HL-60/S4 treated with phorbol 12-myristate 13-acetate at 8.2 ng/mL for 4 days and 3 days (cell line): ENCODE data around the gene CDKAL1.

Source experiments
- in situ Hi-C: fragments of 300-500 bp; cut with MboI; formaldehyde crosslinking; loops from 2 replicates; pipeline ENCODE4 v1.15.0; 2022; ENCODE audit warnings: low sequenced_read_pairs

Gene CDKAL1

GRCh38 chr6:20861481-20861880 lies 327.2 kb downstream of the CDKAL1 start:
- in situ Hi-C loops = no loop called here

DNA sequence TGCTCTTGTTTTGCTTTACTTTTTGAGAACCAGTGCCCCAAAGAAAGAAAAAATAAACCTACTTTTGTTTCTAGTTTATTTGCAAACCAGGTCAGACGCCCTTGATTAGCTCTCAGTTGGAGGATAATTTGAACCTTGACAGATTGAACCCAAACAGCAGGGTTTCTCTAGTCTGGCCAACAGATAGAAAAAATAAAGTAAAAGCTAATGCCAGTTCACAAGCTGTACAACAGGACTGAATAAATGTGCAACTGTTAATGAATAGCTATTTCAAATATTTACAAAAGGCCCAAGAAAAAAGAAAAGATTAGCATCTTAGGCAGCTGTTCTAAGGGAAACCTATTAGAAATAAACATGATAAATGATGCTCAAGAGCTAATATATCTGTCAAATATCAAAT lies 331.8 kb downstream of the CDKAL1 start:
- in situ Hi-C loops = no loop called here

- in situ Hi-C loops = no loop called here
Observed at GRCh38 chr6:20866935-20867703, 332.9 kb downstream of the CDKAL1 start.

DNA sequence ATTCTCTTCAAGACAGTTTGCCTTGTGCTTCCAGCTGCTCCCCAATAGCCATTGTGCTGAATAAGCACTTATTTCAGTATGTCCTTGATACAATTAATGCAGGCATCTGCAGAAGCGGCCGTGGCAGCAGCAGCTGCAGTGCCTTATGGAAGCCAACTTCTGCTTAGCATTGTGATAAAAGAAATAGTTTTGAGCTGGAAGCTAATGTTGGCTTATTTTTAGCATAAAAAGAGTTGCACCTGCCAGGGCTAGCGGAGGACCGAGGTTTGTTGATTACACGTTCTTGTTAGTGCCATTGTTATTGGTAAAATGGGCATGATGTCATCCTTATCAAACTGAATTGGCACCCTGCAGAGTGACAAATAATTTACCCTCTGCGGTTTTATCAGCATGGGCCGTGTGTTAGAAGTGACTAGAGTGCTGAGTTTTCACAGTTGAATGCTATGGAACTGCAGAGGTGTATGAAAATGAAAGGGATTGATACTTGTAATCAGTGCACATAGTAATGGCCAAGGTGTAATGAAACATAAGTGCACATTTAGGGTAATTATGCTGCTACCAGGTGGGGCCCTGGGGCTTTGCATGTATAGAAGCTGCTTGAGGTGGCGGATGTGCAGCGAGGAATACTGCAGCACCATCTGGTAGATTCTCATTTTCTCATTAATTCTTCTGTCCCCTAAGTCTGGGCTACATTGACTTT lies 334.3 kb downstream of the CDKAL1 start:
- in situ Hi-C loops = no loop called here

DNA sequence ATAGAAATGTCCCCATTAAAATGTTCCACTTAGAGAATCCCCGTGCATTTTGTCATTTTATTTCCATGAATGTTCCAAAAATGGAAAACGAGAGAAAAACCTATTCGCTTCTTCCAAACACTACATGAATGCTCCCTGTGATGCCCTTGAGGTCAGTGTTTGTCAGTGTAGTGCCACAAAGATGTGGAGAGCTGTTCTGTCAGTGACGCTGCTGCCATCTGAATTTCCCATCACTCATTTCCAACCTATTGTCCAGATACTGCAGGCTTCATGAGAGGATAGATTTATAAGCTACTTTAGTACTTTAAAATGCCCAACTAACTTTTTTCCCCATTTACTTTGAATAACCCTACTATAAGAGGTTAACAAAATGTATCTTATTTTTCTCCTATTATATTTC lies 335.8 kb downstream of the CDKAL1 start:
- in situ Hi-C loops = no loop called here

GRCh38 chr6:20870493-20870892 lies 336.2 kb downstream of the CDKAL1 start:
- in situ Hi-C loops = no loop called here

DNA sequence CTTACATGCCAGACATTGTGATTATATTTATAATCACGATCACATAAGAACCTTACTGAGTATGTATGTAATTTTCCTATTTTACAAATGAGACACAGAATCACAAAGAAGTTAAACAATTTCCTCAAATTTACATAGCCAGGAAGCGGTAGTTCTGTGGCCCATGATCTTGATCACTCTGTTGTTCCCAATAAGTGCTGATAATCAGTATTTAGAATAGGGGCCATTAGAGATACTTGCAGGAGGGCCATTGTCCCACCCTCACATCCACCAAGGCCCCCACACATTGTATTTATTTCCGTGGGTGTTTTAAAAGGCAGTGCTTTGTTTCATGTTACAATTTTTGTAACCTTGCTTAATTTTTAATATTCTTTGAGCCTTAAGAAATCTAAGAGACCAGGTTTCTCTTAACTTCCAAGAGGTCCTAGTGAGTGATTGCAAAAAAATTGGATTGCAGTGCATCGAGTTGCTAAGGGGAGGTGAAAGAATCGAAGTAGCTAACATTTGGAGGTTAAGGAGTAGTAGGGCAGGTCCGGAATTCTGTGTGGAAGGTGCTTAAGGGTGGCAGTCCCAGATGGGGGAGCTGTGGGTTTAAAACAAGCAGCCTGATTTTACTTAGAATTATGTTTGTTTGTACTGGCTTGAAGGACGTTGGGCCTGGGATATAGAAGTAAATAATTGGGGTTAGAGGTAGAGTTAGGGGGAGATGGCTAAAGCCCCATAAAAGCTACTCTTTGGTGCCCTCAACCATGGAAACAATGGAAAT lies 339.4 kb downstream of the CDKAL1 start:
- in situ Hi-C loops = no loop called here

DNA sequence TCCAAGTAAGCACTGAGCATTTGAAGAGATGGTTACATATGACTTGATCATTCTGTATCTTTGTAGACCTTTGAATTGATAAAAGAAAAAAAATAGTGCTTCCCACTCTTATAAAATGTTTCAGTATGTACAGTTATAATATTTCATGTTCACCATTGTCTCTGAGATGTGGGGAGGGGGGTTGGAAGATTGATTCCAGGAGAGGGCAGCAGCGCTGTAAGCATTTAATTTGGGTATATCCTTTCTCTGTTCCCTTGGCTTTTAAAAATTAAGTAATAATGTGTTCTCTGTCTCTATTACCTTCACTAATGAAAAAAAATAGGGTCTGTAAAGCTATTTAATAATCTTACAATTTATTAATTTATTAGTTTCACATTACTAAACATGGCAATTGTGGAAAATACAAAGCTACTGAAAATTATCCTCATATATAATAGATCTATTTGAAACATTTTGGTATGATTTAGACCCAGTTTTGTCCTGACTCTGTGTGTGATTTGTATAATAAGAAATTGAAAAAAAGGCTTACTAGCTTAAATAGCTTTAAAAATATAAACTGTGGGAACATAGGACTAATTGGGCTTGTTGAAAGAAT lies 341.2 kb downstream of the CDKAL1 start:
- in situ Hi-C loops = no loop called here

GRCh38 chr6:20876036-20876435 lies 341.8 kb downstream of the CDKAL1 start:
- in situ Hi-C loops = no loop called here

- in situ Hi-C loops = no loop called here
Observed at GRCh38 chr6:20876561-20876960, 342.3 kb downstream of the CDKAL1 start.

- in situ Hi-C loops = no loop called here
Observed at GRCh38 chr6:20877008-20877937, 343.0 kb downstream of the CDKAL1 start.

GRCh38 chr6:20879121-20879520 lies 344.9 kb downstream of the CDKAL1 start:
- in situ Hi-C loops = no loop called here

GRCh38 chr6:20879526-20879925 lies 345.3 kb downstream of the CDKAL1 start:
- in situ Hi-C loops = no loop called here

DNA sequence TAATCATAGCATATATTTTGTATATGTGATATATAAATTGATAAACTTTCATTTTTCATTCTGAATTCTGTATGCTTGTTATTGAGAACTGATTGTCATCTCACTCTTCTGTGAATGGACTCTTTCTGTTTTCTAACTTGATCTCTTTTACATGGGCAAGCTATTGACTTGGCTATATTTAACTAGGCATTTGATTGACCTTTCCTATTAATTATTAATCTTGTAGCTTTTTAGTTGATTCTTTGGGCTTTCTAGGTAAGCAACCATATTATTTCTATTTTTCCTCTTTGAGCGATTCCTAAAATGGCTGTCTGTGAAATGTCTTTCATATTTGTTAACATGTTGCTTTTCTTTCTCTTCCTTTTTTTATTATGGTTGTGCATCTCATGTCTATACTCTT lies 347.1 kb downstream of the CDKAL1 start:
- in situ Hi-C loops = no loop called here

GRCh38 chr6:20882014-20882413 lies 347.8 kb downstream of the CDKAL1 start:
- in situ Hi-C loops = no loop called here

GRCh38 chr6:20885076-20885475 lies 350.8 kb downstream of the CDKAL1 start:
- in situ Hi-C loops = no loop called here

- in situ Hi-C loops = no loop called here
Observed at GRCh38 chr6:20891161-20891560, 356.9 kb downstream of the CDKAL1 start.

DNA sequence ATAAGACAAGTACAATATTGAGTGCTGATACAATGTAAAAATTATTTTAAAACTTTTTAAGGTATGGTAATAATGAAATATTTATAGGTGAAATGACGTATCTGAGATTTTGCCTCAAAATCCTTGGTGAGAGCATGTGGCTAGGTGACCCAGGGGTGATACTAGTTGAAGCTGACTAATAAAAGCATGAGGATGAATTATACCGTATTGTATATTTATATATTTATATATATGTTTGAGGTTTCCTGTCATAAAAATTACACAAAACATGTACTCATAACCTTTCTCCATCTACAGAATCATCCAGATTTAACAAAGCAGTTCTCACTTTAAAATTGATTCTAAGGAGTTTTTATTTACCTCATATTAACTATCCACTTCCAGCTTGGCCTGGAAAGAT lies 358.1 kb downstream of the CDKAL1 start:
- in situ Hi-C loops = no loop called here

DNA sequence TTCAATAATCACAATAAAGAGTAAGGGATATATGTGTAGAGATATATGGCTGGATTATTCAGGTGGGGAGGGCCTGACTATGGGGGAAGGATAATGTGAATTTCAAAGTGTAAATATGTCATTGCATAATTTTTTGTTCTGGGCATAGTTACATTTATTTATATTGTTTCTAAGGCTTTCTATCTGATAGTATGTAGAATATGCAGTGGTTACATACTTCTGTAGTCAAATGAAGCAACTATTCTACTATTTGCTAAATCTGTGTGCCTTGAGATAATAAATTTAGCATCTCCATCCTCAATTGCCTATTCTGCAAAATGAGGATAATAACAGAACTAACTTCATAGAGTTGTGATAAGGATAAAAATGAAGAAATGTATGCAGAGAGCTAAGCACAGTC lies 359.2 kb downstream of the CDKAL1 start:
- in situ Hi-C loops = no loop called here
